ENCODE results near the gene MOB1B. TPM values are rescaled to one million over a fixed set of nuclear protein-coding genes. Genes with fewer than 3 reads are reported as not detected.

The MOB1B gene
- total RNA-seq, 2 donors from 2014 or later = 7.7 to 14.0 TPM

DNA sequence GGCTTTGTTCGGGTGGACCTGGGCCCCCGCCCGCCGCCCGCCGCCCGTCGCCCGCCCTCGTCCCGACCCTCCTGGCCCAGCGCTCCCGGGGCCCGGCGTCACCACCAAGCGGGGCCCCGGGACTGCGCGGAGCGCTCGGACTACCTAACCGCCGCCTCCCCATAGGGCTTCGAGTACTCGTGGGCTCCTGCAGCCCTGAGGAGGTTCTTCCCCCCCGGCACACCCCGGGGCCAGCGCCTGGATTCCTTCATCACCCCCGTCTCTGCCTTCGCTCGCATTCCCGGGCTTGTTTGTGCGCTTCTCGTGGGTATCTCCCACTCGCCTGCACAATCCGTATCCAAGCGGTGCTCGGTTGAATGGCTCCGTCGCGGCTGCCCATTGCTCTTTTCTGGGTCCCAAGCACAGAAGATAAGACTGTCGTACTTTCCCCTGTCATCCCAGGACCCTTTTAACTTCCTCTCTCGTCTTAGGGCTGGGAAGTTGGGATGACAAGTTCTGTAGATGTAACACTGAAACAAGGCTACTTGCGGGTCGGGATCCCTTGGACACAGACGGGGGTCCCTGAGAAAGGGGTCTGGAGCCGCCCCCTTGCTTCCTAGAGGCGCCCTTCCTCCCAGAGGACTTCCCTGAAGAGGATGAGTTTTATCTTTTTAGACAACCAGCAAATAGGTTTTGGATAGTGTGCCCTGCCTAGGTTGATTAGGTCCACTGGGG lies 565 bp downstream of the MOB1B start:
- no peak for DNase-seq (ENCODE audit: low spot score)
- H3K36me3 ChIP-seq = no peaks in the 10 kb centered on the region
- H3K9me3 ChIP-seq = no peaks in the 10 kb centered on the region
- peak overlapping the region; percentile 80 to 93 for H3K4me3 ChIP-seq
- H3K27me3 ChIP-seq = no peaks in the 10 kb centered on the region
- TF ChIP-seq, protein P1, sequence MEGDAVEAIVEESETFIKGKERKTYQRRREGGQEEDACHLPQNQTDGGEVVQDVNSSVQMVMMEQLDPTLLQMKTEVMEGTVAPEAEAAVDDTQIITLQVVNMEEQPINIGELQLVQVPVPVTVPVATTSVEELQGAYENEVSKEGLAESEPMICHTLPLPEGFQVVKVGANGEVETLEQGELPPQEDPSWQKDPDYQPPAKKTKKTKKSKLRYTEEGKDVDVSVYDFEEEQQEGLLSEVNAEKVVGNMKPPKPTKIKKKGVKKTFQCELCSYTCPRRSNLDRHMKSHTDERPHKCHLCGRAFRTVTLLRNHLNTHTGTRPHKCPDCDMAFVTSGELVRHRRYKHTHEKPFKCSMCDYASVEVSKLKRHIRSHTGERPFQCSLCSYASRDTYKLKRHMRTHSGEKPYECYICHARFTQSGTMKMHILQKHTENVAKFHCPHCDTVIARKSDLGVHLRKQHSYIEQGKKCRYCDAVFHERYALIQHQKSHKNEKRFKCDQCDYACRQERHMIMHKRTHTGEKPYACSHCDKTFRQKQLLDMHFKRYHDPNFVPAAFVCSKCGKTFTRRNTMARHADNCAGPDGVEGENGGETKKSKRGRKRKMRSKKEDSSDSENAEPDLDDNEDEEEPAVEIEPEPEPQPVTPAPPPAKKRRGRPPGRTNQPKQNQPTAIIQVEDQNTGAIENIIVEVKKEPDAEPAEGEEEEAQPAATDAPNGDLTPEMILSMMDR (IDR thresholded peaks at IDR 0.05) = no peak
- peaks cover 0 to 6% of the 10 kb centered on the region in 2 donors for H3K4me1 ChIP-seq
- peak overlapping the region; percentile 85 to 89 for H3K27ac ChIP-seq

DNA sequence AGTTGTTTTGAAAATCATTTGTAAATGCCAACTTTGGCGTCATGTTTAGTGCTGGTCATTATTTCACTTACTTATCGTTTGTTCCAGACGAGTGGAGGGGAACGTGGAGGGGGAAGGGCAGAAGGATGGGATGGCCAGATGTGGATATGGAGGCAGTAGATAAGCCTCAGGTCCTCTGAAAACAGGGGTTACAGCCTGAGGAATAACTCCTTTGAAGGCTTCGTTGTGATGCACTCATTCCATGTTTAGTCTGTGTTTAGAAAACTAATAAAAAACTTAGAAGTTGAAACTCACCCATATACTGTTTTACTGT lies 1.1 kb downstream of the MOB1B start:
- no peak for DNase-seq (ENCODE audit: low spot score)
- no peaks in the 10 kb centered on the region for H3K27me3 ChIP-seq
- peak overlapping the region; percentile 80 to 93 for H3K4me3 ChIP-seq
- peaks cover 0 to 6% of the 10 kb centered on the region in 2 donors for H3K4me1 ChIP-seq
- H3K27ac ChIP-seq = peak overlapping the region; percentile 85 to 89
- no peaks in the 10 kb centered on the region for H3K36me3 ChIP-seq
- no peaks in the 10 kb centered on the region for H3K9me3 ChIP-seq
- TF ChIP-seq, protein P1 (IDR thresholded peaks at IDR 0.05) = no peak

DNA sequence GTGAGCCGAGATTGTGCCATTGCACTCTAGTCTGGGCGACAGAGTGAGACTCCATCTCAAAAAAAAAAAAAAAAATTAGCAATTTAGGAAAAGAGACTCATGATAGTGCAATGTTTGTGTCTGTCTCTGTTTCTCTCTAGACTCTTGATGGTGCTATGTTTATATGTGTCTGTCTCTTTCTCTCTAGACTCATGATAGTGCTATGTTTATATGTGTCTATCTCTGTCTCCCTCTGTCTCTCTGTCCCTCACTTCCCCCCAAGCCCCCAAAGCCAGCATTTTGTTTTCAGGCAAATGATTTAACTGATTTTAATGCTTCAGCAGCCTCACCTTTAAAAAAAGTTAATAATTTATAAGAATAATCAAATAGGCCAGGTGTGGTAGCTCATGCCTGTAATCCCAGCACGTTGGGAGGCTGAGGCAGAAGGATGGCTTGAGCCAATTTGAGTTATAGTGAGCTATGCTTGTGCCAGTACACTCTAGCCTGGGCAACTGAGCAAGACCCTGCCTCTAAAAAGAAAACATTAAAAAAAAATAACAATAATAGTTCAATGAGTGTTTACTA lies 6.9 kb downstream of the MOB1B start:
- Histone ChIP-seq H3K27ac (no peak overlapping the region), H3K27me3 (no peaks in the 10 kb centered on the region), H3K4me1 (no peaks in the 10 kb centered on the region), H3K36me3 (no peaks in the 10 kb centered on the region), H3K4me3 (no peak overlapping the region), H3K9me3 (no peaks in the 10 kb centered on the region)
- no peak for DNase-seq (ENCODE audit: low spot score)
- TF ChIP-seq, protein P1 (IDR thresholded peaks at IDR 0.05) = no peak

DNA sequence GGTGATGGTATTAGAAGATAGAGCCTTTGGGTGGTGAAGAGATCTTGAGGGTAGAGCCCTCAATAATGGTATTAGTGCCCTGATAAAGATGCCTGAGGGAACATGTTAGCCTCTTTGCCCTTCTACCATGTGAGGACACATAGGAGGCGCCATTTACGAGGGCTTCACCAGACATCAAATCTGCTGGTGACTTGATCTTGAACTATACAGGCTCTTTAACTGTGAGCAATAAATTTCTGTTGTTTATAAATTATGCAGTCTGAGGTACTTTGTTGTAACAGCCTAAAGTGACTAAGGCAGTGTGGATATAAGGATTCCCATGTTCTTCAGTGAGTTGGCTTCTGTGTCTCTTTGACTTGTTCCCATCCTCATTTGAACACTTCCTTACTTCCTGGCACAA lies 11.8 kb downstream of the MOB1B start:
- H3K9me3 ChIP-seq = no peaks in the 10 kb centered on the region
- H3K27me3 ChIP-seq = no peaks in the 10 kb centered on the region
- no peaks in the 10 kb centered on the region for H3K36me3 ChIP-seq
- no peak overlapping the region for H3K27ac ChIP-seq
- peaks cover 0 to 11% of the 10 kb centered on the region in 2 donors for H3K4me1 ChIP-seq
- TF ChIP-seq, protein P1 (IDR thresholded peaks at IDR 0.05) = no peak
- H3K4me3 ChIP-seq = no peak overlapping the region
- no peak for DNase-seq (ENCODE audit: low spot score)

- peaks cover 0 to 11% of the 10 kb centered on the region in 2 donors for H3K4me1 ChIP-seq
- no peak overlapping the region for H3K27ac ChIP-seq
- no peaks in the 10 kb centered on the region for H3K27me3 ChIP-seq
- no peak overlapping the region for H3K4me3 ChIP-seq
- TF ChIP-seq, protein P1 (IDR thresholded peaks at IDR 0.05) = no peak
- no peaks in the 10 kb centered on the region for H3K9me3 ChIP-seq
- H3K36me3 ChIP-seq = no peaks in the 10 kb centered on the region
- DNase-seq (ENCODE audit: low spot score) = no peak
These were observed 12.5 kb downstream of the MOB1B start for GRCh38 chr4:70914631-70915030.
